ENCODE results near the gene STMN3.

The STMN3 gene

GRCh38 chr20:63653041-63653973 lies at the start of gene STMN3:
TSS of gene STMN3 (minus strand) at chr20:63653424. CDS start at chr20:63653345, 79 bp downstream.
- peak; percentile 84 for DNase-seq (ENCODE audit: low spot score)

GRCh38 chr20:63702036-63702665 lies 48.9 kb upstream of the STMN3 start:
- DNase-seq (ENCODE audit: low spot score), result no peak

GRCh38 chr20:63701329-63702035 lies 48.3 kb upstream of the STMN3 start:
- no peak for DNase-seq (ENCODE audit: low spot score)

- no peak for DNase-seq (ENCODE audit: low spot score)
Measured at GRCh38 chr20:63701051-63701328, 47.8 kb upstream of the STMN3 start.

- DNase-seq (ENCODE audit: low spot score), result no peak
Measured at GRCh38 chr20:63700199-63701050, 47.2 kb upstream of the STMN3 start.

- DNase-seq (ENCODE audit: low spot score), result no peak
Measured at GRCh38 chr20:63699466-63700198, 46.4 kb upstream of the STMN3 start.

- peak; percentile 93 for DNase-seq (ENCODE audit: low spot score)
Measured at GRCh38 chr20:63698739-63699465, 45.7 kb upstream of the STMN3 start.

- DNase-seq (ENCODE audit: low spot score), result no peak
Measured at GRCh38 chr20:63697868-63698545, 44.8 kb upstream of the STMN3 start.

GRCh38 chr20:63697357-63697867 lies 44.2 kb upstream of the STMN3 start:
- DNase-seq (ENCODE audit: low spot score), result no peak

- DNase-seq (ENCODE audit: low spot score), result no peak
Measured at GRCh38 chr20:63696628-63697356, 43.6 kb upstream of the STMN3 start, which contains the start of gene TNFRSF6B. TSS of gene TNFRSF6B (plus strand) at chr20:63696652. CDS start at chr20:63696768, 116 bp downstream.

- no peak for DNase-seq (ENCODE audit: low spot score)
Measured at GRCh38 chr20:63696306-63696627, 43.0 kb upstream of the STMN3 start.

- DNase-seq (ENCODE audit: low spot score), result no peak
Measured at GRCh38 chr20:63695424-63696305, 42.4 kb upstream of the STMN3 start.

- no peak for DNase-seq (ENCODE audit: low spot score)
Measured at GRCh38 chr20:63694584-63695423, 41.6 kb upstream of the STMN3 start.

GRCh38 chr20:63693733-63694583 lies 40.7 kb upstream of the STMN3 start:
- no peak for DNase-seq (ENCODE audit: low spot score)

- no peak for DNase-seq (ENCODE audit: low spot score)
Measured at GRCh38 chr20:63693083-63693732, 40.0 kb upstream of the STMN3 start.
